SK-N-SH (cell line): Measurements from ENCODE around the gene GRM2. TPM values are rescaled to one million over a fixed set of nuclear protein-coding genes. Genes with fewer than 3 reads are reported as not detected.

Source experiments
- CTCF ChIA-PET: fragments of 300-600, 350-600 bp; formaldehyde crosslinking; extraction: SDS; loops from one replicate; lab custom pipeline; 2021; lab: Yijun Ruan, JAX
- POLR2A ChIA-PET: fragments of 350-600 bp; sonication (Branson Sonifier 250); formaldehyde crosslinking; extraction: SDS; loops from one replicate; lab custom pipeline; 2020; ENCODE audit warnings: antibody characterized with exemption, inconsistent platforms; lab: Yijun Ruan, JAX
- DNase-seq: peaks from one replicate; pipeline ENCODE4 v3.0.0; 2012
- H2AFZ ChIP-seq: fragments of 200-600 bp; sonication (generic); 2 replicates; pipeline ENCODE4 v1.8.1; 2016; ENCODE audit warnings: antibody characterized with exemption, mild to moderate bottlenecking, low read depth
- H3F3A ChIP-seq: fragments of 200-600 bp; sonication (generic); replicated peaks from 2 replicates; pipeline ENCODE3; 2016; ENCODE audit warnings: antibody characterized with exemption, mild to moderate bottlenecking; ENCODE audit not compliant: insufficient read depth
- H3K27ac ChIP-seq, 2 experiments: fragments of 200-500 bp in 1 of 2; fragments of 200-600 bp in 1 of 2; sonication (Bioruptor generic) in 1 of 2; sonication (generic), shearing (Covaris generic) in 1 of 2; 2 replicates each; pipeline versions ENCODE4 v1.5.1 to v1.6.1; 2014 to 2016; ENCODE audit warnings: low read depth in 2 of 2, inconsistent platforms in 1 of 2, low read length in 1 of 2, mild to moderate bottlenecking in 1 of 2, mixed read lengths in 1 of 2
- H3K27me3 ChIP-seq: fragments of 200-600 bp; sonication (generic), shearing (Covaris generic); 2 replicates; pipeline ENCODE4 v1.6.1; 2016; ENCODE audit warnings: mixed run types; ENCODE audit not compliant: insufficient read depth
- H3K36me3 ChIP-seq, 2 experiments: fragments of 200-500 bp in 1 of 2; fragments of 200-600 bp in 1 of 2; sonication (Bioruptor generic) in 1 of 2; sonication (generic) in 1 of 2; replicated peaks in 1 of 2; 2 replicates each; pipeline versions ENCODE3 to v1.5.1; 2014 to 2016; ENCODE audit warnings: low read length in 1 of 2, mild to moderate bottlenecking in 1 of 2; ENCODE audit not compliant: insufficient read depth in 2 of 2, control insufficient read depth in 1 of 2
- H3K4me1 ChIP-seq, 2 experiments: fragments of 200-500 bp in 1 of 2; fragments of 200-600 bp in 1 of 2; sonication (Bioruptor generic) in 1 of 2; sonication (generic), shearing (Covaris generic) in 1 of 2; 2 replicates each; pipeline versions ENCODE4 v1.5.1 to v1.6.1; 2014 to 2016; ENCODE audit warnings: low read depth in 1 of 2, low read length in 1 of 2, mixed run types in 1 of 2; ENCODE audit not compliant: insufficient read depth in 2 of 2, control insufficient read depth in 1 of 2
- H3K4me2 ChIP-seq: fragments of 200-600 bp; sonication (generic), shearing (Covaris generic); 2 replicates; pipeline ENCODE4 v1.6.1; 2017; ENCODE audit warnings: mixed run types
- H3K4me3 ChIP-seq, 2 experiments: fragments of 200-500 bp in 1 of 2; fragments of 200-600 bp in 1 of 2; sonication (Bioruptor generic) in 1 of 2; sonication (generic), shearing (Covaris generic) in 1 of 2; 2 replicates each; pipeline versions ENCODE4 v1.5.1 to v1.8.1; 2014 to 2016; ENCODE audit warnings: low read depth in 2 of 2, inconsistent platforms in 1 of 2, low read length in 1 of 2, mild to moderate bottlenecking in 1 of 2, mixed read lengths in 1 of 2, moderate library complexity in 1 of 2
- H3K79me2 ChIP-seq: fragments of 200-600 bp; sonication (generic); 2 replicates; pipeline ENCODE4 v1.8.1; 2017; ENCODE audit warnings: mild to moderate bottlenecking; ENCODE audit not compliant: insufficient read depth
- H3K9ac ChIP-seq: fragments of 200-600 bp; sonication (generic); 2 replicates; pipeline ENCODE4 v1.6.1; 2017; ENCODE audit warnings: mixed run types
- H3K9me2 ChIP-seq: fragments of 200-600 bp; sonication (generic); 2 replicates; pipeline ENCODE4 v1.6.1; 2017; ENCODE audit warnings: mixed run types
- H3K9me3 ChIP-seq: fragments of 200-600 bp; sonication (generic); 2 replicates; pipeline ENCODE4 v1.6.1; 2017; ENCODE audit warnings: mixed run types, mild to moderate bottlenecking, moderate library complexity
- H4K20me1 ChIP-seq: fragments of 200-600 bp; sonication (generic); 2 replicates; pipeline ENCODE4 v1.6.1; 2017; ENCODE audit warnings: mild to moderate bottlenecking, mixed run types; ENCODE audit not compliant: insufficient read depth
- CHD2 ChIP-seq: fragments of 150-350 bp; IDR thresholded peaks from 2 replicates; pipeline ENCODE4 v1.6.1; 2018; ENCODE audit warnings: low read length; ENCODE audit not compliant: partially characterized antibody
- CTCF ChIP-seq: fragments of 200-600 bp; sonication (generic); IDR thresholded peaks from 2 replicates; pipeline ENCODE4 v1.6.1; 2017; ENCODE audit warnings: antibody characterized with exemption, mild to moderate bottlenecking, moderate library complexity
- EP300 ChIP-seq, 2 experiments: IDR thresholded peaks; 2 replicates each; pipeline versions ENCODE4 v1.4.0 to v1.6.1; 2012; ENCODE audit warnings: borderline replicate concordance in 1 of 2, low read depth in 1 of 2, low read length in 1 of 2
- EZH2phosphoT487 ChIP-seq: fragments of 200-600 bp; sonication (generic); IDR thresholded peaks from 2 replicates; pipeline ENCODE4 v1.6.1; 2017; ENCODE audit warnings: low read depth, mixed run types, mild to moderate bottlenecking, antibody characterized with exemption, moderate library complexity, borderline replicate concordance
- FOSL2 ChIP-seq: IDR thresholded peaks from 2 replicates; pipeline ENCODE4 v1.4.0; 2012; ENCODE audit warnings: low read depth, mild to moderate bottlenecking, moderate library complexity, borderline replicate concordance
- FOXJ3 ChIP-seq: sonication (generic); formaldehyde crosslinking; IDR thresholded peaks from 2 replicates; pipeline ENCODE4 v1.5.1; 2020; ENCODE audit warnings: mild to moderate bottlenecking, missing genetic modification reagents
- IRF3 ChIP-seq: fragments of 150-350 bp; IDR thresholded peaks from 2 replicates; pipeline ENCODE4 v1.6.1; 2016; ENCODE audit warnings: mild to moderate bottlenecking, low read depth, low read length
- MAX ChIP-seq: IDR thresholded peaks from 2 replicates; pipeline ENCODE4 v1.4.0; 2012; ENCODE audit warnings: low read depth
- MEF2A ChIP-seq: IDR thresholded peaks from 2 replicates; pipeline ENCODE4 v1.4.0; 2012; ENCODE audit warnings: low read depth, borderline replicate concordance
- NFIC ChIP-seq: IDR thresholded peaks from 2 replicates; pipeline ENCODE4 v1.4.0; 2012; ENCODE audit warnings: borderline replicate concordance
- NRF1 ChIP-seq: IDR thresholded peaks from 2 replicates; pipeline ENCODE4 v1.6.1; 2012; ENCODE audit warnings: low read depth, mild to moderate bottlenecking, low read length
- POLR2AphosphoS5 ChIP-seq: IDR thresholded peaks from 2 replicates; pipeline ENCODE4 v1.6.1; 2012; ENCODE audit warnings: low read depth, low read length
- RCOR1 ChIP-seq: fragments of 150-350 bp; IDR thresholded peaks from 2 replicates; pipeline ENCODE4 v1.6.1; 2017; ENCODE audit warnings: antibody characterized with exemption, low read length
- REST ChIP-seq: IDR thresholded peaks from 2 replicates; pipeline ENCODE4 v1.6.1; 2012; ENCODE audit warnings: mild to moderate bottlenecking, low read depth, low read length, moderate library complexity
- RFX5 ChIP-seq: IDR thresholded peaks from 2 replicates; pipeline ENCODE4 v1.6.1; 2012; ENCODE audit warnings: mild to moderate bottlenecking, improper control_type of control experiment, low read length
- RXRA ChIP-seq: IDR thresholded peaks from 2 replicates; pipeline ENCODE4 v1.4.0; 2012; ENCODE audit warnings: low read depth, mild to moderate bottlenecking, borderline replicate concordance
- SMC3 ChIP-seq: IDR thresholded peaks from 2 replicates; pipeline ENCODE4 v1.6.1; 2012; ENCODE audit warnings: low read depth, low read length, improper control_type of control experiment
- TEAD4 ChIP-seq: IDR thresholded peaks from 2 replicates; pipeline ENCODE4 v1.4.0; 2012; ENCODE audit warnings: mild to moderate bottlenecking, borderline replicate concordance; ENCODE audit not compliant: insufficient read depth
- USF2 ChIP-seq: fragments of 150-350 bp; IDR thresholded peaks from 2 replicates; pipeline ENCODE4 v1.6.1; 2017; ENCODE audit warnings: antibody characterized with exemption, low read length, low read depth, borderline replicate concordance
- YY1 ChIP-seq: IDR thresholded peaks from 2 replicates; pipeline ENCODE4 v1.4.0; 2012; ENCODE audit warnings: low read depth, mild to moderate bottlenecking
- WGBS: methylation state at CpG from one replicate; pipeline ENCODE4 v1.1.6; 2017; ENCODE audit warnings: low lambda C conversion rate; 5-methylcytosine and 5-hydroxymethylcytosine counted together
- polyA plus RNA-seq, 3 experiments: library from polyadenylated mRNA; depleted of rRNA; stranded (reverse); fragments of >200 nt; gene quantifications; 2 replicates each; pipeline ENCODE4 v1.2.3, GENCODE V29; 2012

The GRM2 gene
- polyA plus RNA-seq, 1 of the 3 experiments (the other 2 are of a cell fraction): 0.15 TPM

- H3K9ac ChIP-seq: no peak overlapping the region
- peaks cover 3% of the 10 kb centered on the region; the same call in 1 of the 2 replicates for H3K79me2 ChIP-seq
- POLR2A ChIA-PET: no interaction called here
- DNase-seq: no peak
- peaks cover 6 to 44% of the 10 kb centered on the region in 2 experiments for H3K36me3 ChIP-seq
- H3F3A ChIP-seq: no peaks in the 10 kb centered on the region
- H3K9me2 ChIP-seq: no peaks in the 10 kb centered on the region
- no peak overlapping the region for H2AFZ ChIP-seq
- no peaks in the 10 kb centered on the region for H3K27me3 ChIP-seq
- no peak overlapping the region for H3K4me2 ChIP-seq
- peaks cover 20% of the 10 kb centered on the region for H4K20me1 ChIP-seq
- no peak overlapping the region for H3K4me3 ChIP-seq
- H3K9me3 ChIP-seq: no peaks in the 10 kb centered on the region
- peaks cover 4 to 11% of the 10 kb centered on the region in 2 experiments; a peak in 2 of 4 replicates for H3K4me1 ChIP-seq
- CTCF ChIA-PET: interaction anchor here (2.1 to 6.8 kb wide), 4 partner anchors 8 to 290 kb away, joined by 7 to 125 read pairs (median 71); partner anchors contain the start of genes DCAF1, RBM15B and TEX264
- WGBS: 96% methylated on average over 5 of the region's 7 CpGs
- TF ChIP-seq CTCF (no peak), YY1 (no peak), FOSL2 (no peak), TEAD4 (no peak), NRF1 (no peak), MAX (no peak), SMC3 (no peak), USF2 (no peak), FOXJ3 (no peak), POLR2AphosphoS5 (no peak), MEF2A (no peak), EP300 (IDR thresholded peaks at IDR 0.05; ENCODE audit: borderline replicate concordance in 1 of 2, low read depth in 1 of 2, low read length in 1 of 2) (no peak), EZH2phosphoT487 (no peak), RCOR1 (no peak), NFIC (no peak), REST (no peak), CHD2 (no peak), IRF3 (no peak), RXRA (no peak), RFX5 (no peak)
- no peak overlapping the region for H3K27ac ChIP-seq
Measured at GRCh38 chr3:51679777-51680176, 27.1 kb upstream of the GRM2 start.
